HCT116 (cell line): ENCODE results near the gene KCNAB2. TPM values are rescaled to one million over a fixed set of nuclear protein-coding genes. Genes with fewer than 3 reads are reported as not detected.

Experiments used
- ATAC-seq: fragments of 200-7000 bp; cut with Tn5 transposase; 2 replicates; pipeline ENCODE4 v1.9.1; 2020; ENCODE audit warnings: mild to moderate bottlenecking, moderate library complexity
- BruUV-seq: library from RNA; stranded (reverse); fragments of 400-500 nt; replicated peaks from 2 replicates; lab custom pipeline; 2021; lab: Mats Ljungman, UMichigan
- CTCF ChIA-PET: fragments of 300-600 bp; sonication (Branson Sonifier 250); formaldehyde crosslinking; loops from one replicate; lab custom pipeline; 2021; ENCODE audit warnings: antibody characterized with exemption; lab: Charles Lee
- POLR2A ChIA-PET: fragments of 300-600, 350-600 bp; sonication (Branson Sonifier 250); formaldehyde crosslinking; loops from one replicate; lab custom pipeline; 2021; ENCODE audit warnings: antibody characterized with exemption; lab: Charles Lee
- RAD21 ChIA-PET, 2 experiments: fragments of 300-600 bp; sonication (Branson Sonifier 250); formaldehyde crosslinking; loops; one replicate each; lab custom pipeline; 2023; ENCODE audit warnings: low total read pairs in 2 of 2; ENCODE audit not compliant: uncharacterized antibody in 2 of 2, unreplicated experiment in 2 of 2, low non-redundant PET in 1 of 2; lab: Charles Lee
- DNase-seq: peaks from one replicate; pipeline ENCODE4 v3.0.0-alpha.2; 2010; ENCODE audit warnings: low read depth, low spot score
- H2AFZ ChIP-seq: fragments of 200-600 bp; shearing (Covaris generic), sonication (generic); 2 replicates; pipeline ENCODE4 v1.6.1; 2017; ENCODE audit warnings: low read depth, mixed run types, mixed read lengths, antibody characterized with exemption, low read length; ENCODE audit not compliant: poor library complexity, severe bottlenecking
- H3K27ac ChIP-seq: 2 replicates; pipeline ENCODE4 v1.5.1; 2012; ENCODE audit warnings: low read depth, low read length
- H3K27me3 ChIP-seq: fragments of 200-600 bp; sonication (generic); 2 replicates; pipeline ENCODE4 v1.6.1; 2016; ENCODE audit warnings: mixed run types, low read length, mixed read lengths; ENCODE audit not compliant: insufficient read depth
- H3K36me3 ChIP-seq, 2 experiments: fragments of 200-500 bp in 1 of 2; fragments of 200-600 bp in 1 of 2; sonication (Bioruptor generic) in 1 of 2; sonication (generic) in 1 of 2; 2 replicates each; pipeline versions ENCODE4 v1.5.1 to v1.6.1; 2014 to 2016; ENCODE audit warnings: low read length in 2 of 2, inconsistent platforms in 1 of 2, mixed read lengths in 1 of 2, mixed run types in 1 of 2; ENCODE audit not compliant: insufficient read depth in 2 of 2, control insufficient read depth in 1 of 2
- H3K4me1 ChIP-seq, 2 experiments: fragments of 200-600 bp in 1 of 2; sonication (generic) in 1 of 2; 2 replicates each; pipeline versions ENCODE4 v1.5.1 to v1.6.1; 2012 to 2017; ENCODE audit warnings: low read length in 2 of 2, inconsistent platforms in 1 of 2, mild to moderate bottlenecking in 1 of 2, mixed read lengths in 1 of 2, mixed run types in 1 of 2, moderate library complexity in 1 of 2; ENCODE audit not compliant: insufficient read depth in 2 of 2, control insufficient read depth in 1 of 2
- H3K4me2 ChIP-seq: fragments of 200-600 bp; sonication (generic); 2 replicates; pipeline ENCODE4 v1.6.1; 2017; ENCODE audit warnings: mixed run types, low read length, mixed read lengths
- H3K4me3 ChIP-seq, 2 experiments: fragments of 200-600 bp in 1 of 2; sonication (generic) in 1 of 2; replicated peaks in 1 of 2; 2 replicates each; pipeline ENCODE4 v1.5.1; 2011 to 2016; ENCODE audit warnings: low read length in 2 of 2, control low read depth in 1 of 2, low read depth in 1 of 2, mild to moderate bottlenecking in 1 of 2, mixed read lengths in 1 of 2, mixed run types in 1 of 2
- H3K79me2 ChIP-seq: fragments of 200-600 bp; sonication (generic); 2 replicates; pipeline ENCODE4 v1.6.1; 2017; ENCODE audit warnings: mild to moderate bottlenecking, mixed run types, low read length, moderate library complexity, mixed read lengths; ENCODE audit not compliant: insufficient read depth
- H3K9ac ChIP-seq: fragments of 200-600 bp; sonication (generic); 2 replicates; pipeline ENCODE4 v1.6.1; 2016; ENCODE audit warnings: low read length, mixed read lengths
- H3K9me2 ChIP-seq: fragments of 200-600 bp; sonication (generic), shearing (Covaris generic); 2 replicates; pipeline ENCODE4 v1.6.1; 2017; ENCODE audit warnings: mixed run types, mild to moderate bottlenecking, moderate library complexity; ENCODE audit not compliant: insufficient read depth
- H3K9me3 ChIP-seq, 2 experiments: fragments of 200-500 bp in 1 of 2; fragments of 200-600 bp in 1 of 2; sonication (Bioruptor generic) in 1 of 2; sonication (generic) in 1 of 2; 2 replicates each; pipeline ENCODE4 v1.6.1; 2014 to 2017; ENCODE audit warnings: low read length in 2 of 2, mixed read lengths in 2 of 2, inconsistent platforms in 1 of 2, low read depth in 1 of 2, mild to moderate bottlenecking in 1 of 2, mixed run types in 1 of 2, moderate library complexity in 1 of 2; ENCODE audit not compliant: control insufficient read depth in 1 of 2, insufficient read depth in 1 of 2
- H4K20me1 ChIP-seq: fragments of 200-600 bp; sonication (generic), shearing (Covaris generic); 2 replicates; pipeline ENCODE4 v1.6.1; 2017; ENCODE audit warnings: mixed run types, mild to moderate bottlenecking, moderate library complexity; ENCODE audit not compliant: insufficient read depth
- FOSL1 ChIP-seq: IDR thresholded peaks from 2 replicates; pipeline ENCODE4 v1.6.1; 2012; ENCODE audit warnings: low read depth
- JUND ChIP-seq: IDR thresholded peaks from 2 replicates; pipeline ENCODE4 v1.6.1; 2012
- POLR2A ChIP-seq: IDR thresholded peaks from 2 replicates; pipeline ENCODE4 v1.7.0; 2011; ENCODE audit warnings: borderline replicate concordance; ENCODE audit not compliant: insufficient read depth, insufficient read length; ENCODE audit errors: extremely low read depth
- POLR2AphosphoS5 ChIP-seq: IDR thresholded peaks from 2 replicates; pipeline ENCODE4 v1.6.1; 2011; ENCODE audit warnings: mild to moderate bottlenecking, low read depth, low read length, moderate library complexity
- RAD21 ChIP-seq: IDR thresholded peaks from 2 replicates; pipeline ENCODE4 v1.6.1; 2012; ENCODE audit warnings: low read depth, mild to moderate bottlenecking
- SP1 ChIP-seq: IDR thresholded peaks from 2 replicates; pipeline ENCODE4 v1.6.1; 2012; ENCODE audit warnings: low read depth
- SRF ChIP-seq: IDR thresholded peaks from 2 replicates; pipeline ENCODE4 v1.6.1; 2012; ENCODE audit warnings: low read depth
- YY1 ChIP-seq: IDR thresholded peaks from 2 replicates; pipeline ENCODE4 v1.6.1; 2011; ENCODE audit warnings: low read length, low read depth, moderate library complexity, mild to moderate bottlenecking; ENCODE audit not compliant: insufficient replicate concordance; ENCODE audit errors: extremely low read depth
- ZBTB33 ChIP-seq: IDR thresholded peaks from 2 replicates; pipeline ENCODE4 v1.6.1; 2011; ENCODE audit warnings: mild to moderate bottlenecking, low read length, moderate library complexity; ENCODE audit not compliant: insufficient replicate concordance; ENCODE audit errors: extremely low read depth
- ZFX ChIP-seq: fragments of 450-650 bp; IDR thresholded peaks from 2 replicates; pipeline ENCODE4 v1.6.1; 2017
- ZNF274 ChIP-seq: fragments of 200-500 bp; sonication (Bioruptor generic); IDR thresholded peaks from 2 replicates; pipeline ENCODE4 v1.6.1; 2014; ENCODE audit warnings: mild to moderate bottlenecking, low read depth, low read length, inconsistent platforms
- intact Hi-C: fragments of 100-400 bp; cut with micrococcal nuclease; formaldehyde crosslinking; loops from 2 replicates; pipeline ENCODE4 v1.10.0; 2022
- total RNA-seq: library from RNA; stranded (reverse); gene quantifications from one replicate; pipeline ENCODE4 v1.2.1, GENCODE V29; 2021; ENCODE audit not compliant: unreplicated experiment

Gene KCNAB2
- total RNA-seq, 1 experiment from 2014 or later, result 18.1 TPM

GRCh38 chr1:6134206-6134605 lies 88.5 kb downstream of the KCNAB2 start:
- POLR2A ChIA-PET, result no interaction called here
- H3K4me1 ChIP-seq, result no peaks in the 10 kb centered on the region

GRCh38 chr1:6134741-6135510 lies 89.2 kb downstream of the KCNAB2 start:
- Histone ChIP-seq H3K4me2 (no peak overlapping the region), H2AFZ (no peak overlapping the region), H3K9me2 (no peaks in the 10 kb centered on the region), H3K9me3 (peaks cover 0 to 8% of the 10 kb centered on the region in 2 experiments; a peak in 2 of 4 replicates), H3K4me1 (no peaks in the 10 kb centered on the region), H3K4me3 (no peak overlapping the region), H3K27ac (no peak overlapping the region), H3K9ac (no peak overlapping the region), H3K79me2 (no peaks in the 10 kb centered on the region), H3K36me3 (no peaks in the 10 kb centered on the region), H3K27me3 (no peaks in the 10 kb centered on the region), H4K20me1 (no peaks in the 10 kb centered on the region)
- BruUV-seq, result no TSS peak
- no peak for ATAC-seq
- ChIA-PET CTCF (no interaction called here), POLR2A (no interaction called here), RAD21 (no interaction called here)
- TF ChIP-seq FOSL1 (no peak), ZBTB33 (no peak), POLR2A (no peak)
- no peak for DNase-seq
- intact Hi-C loops, result no loop called here

More at GRCh38 chr1:6134206-6134605, 88.5 kb downstream of the KCNAB2 start:
- ATAC-seq (no peak), DNase-seq (no peak)
- CTCF ChIA-PET, result no interaction called here
- Histone ChIP-seq H3K9me3 (peaks cover 0 to 8% of the 10 kb centered on the region in 2 experiments; a peak in 2 of 4 replicates), H3K27ac (no peak overlapping the region), H3K9ac (no peak overlapping the region), H3K4me3 (no peak overlapping the region), H4K20me1 (no peaks in the 10 kb centered on the region), H3K79me2 (no peaks in the 10 kb centered on the region), H3K4me2 (no peak overlapping the region), H3K27me3 (no peaks in the 10 kb centered on the region), H3K9me2 (no peaks in the 10 kb centered on the region), H3K36me3 (no peaks in the 10 kb centered on the region), H2AFZ (no peak overlapping the region)
- BruUV-seq, result no TSS peak
- TF ChIP-seq JUND (no peak), ZFX (no peak), YY1 (no peak), SRF (no peak), SP1 (no peak), ZNF274 (no peak), POLR2AphosphoS5 (no peak), RAD21 (no peak)
- RAD21 ChIA-PET, result no interaction called here
- intact Hi-C loops, result no loop called here
